ENCODE data around the gene PMCH.

GRCh38 chr12:102232446-102232845 is 34.8 kb upstream of the PMCH start:
- no peak for TF ChIP-seq CTCF (IDR thresholded peaks at IDR 0.05; ENCODE audit: insufficient read depth, low read length, poor library complexity, severe bottlenecking)
- TF ChIP-seq EZH2phosphoT487 (conservative IDR thresholded peaks at IDR 0.05; ENCODE audit: low read length), result no peak
